Chondrocyte (in vitro differentiated cells): ENCODE data around the gene TRIM10. TPM values are rescaled to one million over a fixed set of nuclear protein-coding genes. Genes with fewer than 3 reads are reported as not detected.

Experiments
- DNase-seq: peaks from one replicate; pipeline ENCODE4 v3.0.0; 2021; ENCODE audit warnings: mixed read lengths, low spot score
- H3K27ac Mint-ChIP-seq: one replicate; pipeline ENCODE4 v1.8.0; 2021; ENCODE audit warnings: mild to moderate bottlenecking, moderate library complexity, mixed read lengths; ENCODE audit not compliant: unreplicated experiment
- H3K27me3 Mint-ChIP-seq: 2 replicates; pipeline ENCODE4 v1.8.0; 2021; ENCODE audit warnings: low read depth, mixed read lengths
- H3K36me3 Mint-ChIP-seq: 2 replicates; pipeline ENCODE4 v1.8.0; 2021; ENCODE audit warnings: low read depth, mixed read lengths
- H3K4me1 Mint-ChIP-seq: 2 replicates; pipeline ENCODE4 v1.8.0; 2021; ENCODE audit warnings: low read depth, mild to moderate bottlenecking, mixed read lengths
- H3K4me3 Mint-ChIP-seq: one replicate; pipeline ENCODE4 v1.8.0; 2021; ENCODE audit warnings: mild to moderate bottlenecking, moderate library complexity, mixed read lengths; ENCODE audit not compliant: unreplicated experiment
- H3K9me3 Mint-ChIP-seq: 2 replicates; pipeline ENCODE4 v1.8.0; 2021; ENCODE audit warnings: low read depth, mixed read lengths
- total RNA-seq: library from RNA; stranded (reverse); gene quantifications from 3 replicates; pipeline ENCODE4 v1.2.1, GENCODE V29; 2021
- TF ChIP-seq, protein P1 (sequence below): fragments of 200-600 bp; sonication (generic); IDR thresholded peaks from 2 replicates; pipeline ENCODE4 v1.5.0; 2021; ENCODE audit warnings: antibody characterized with exemption, mild to moderate bottlenecking, moderate library complexity

TRIM10 gene
- total RNA-seq, 1 donor from 2014 or later = not detected

- Mint-ChIP-seq H3K36me3 (no peaks in the 10 kb centered on the region), H3K27ac (peak overlapping the region; percentile 84), H3K4me1 (peaks cover 29% of the 10 kb centered on the region), H3K9me3 (no peaks in the 10 kb centered on the region), H3K27me3 (peaks cover 3% of the 10 kb centered on the region), H3K4me3 (no peak overlapping the region)
- no peak for DNase-seq
- TF ChIP-seq, protein P1, sequence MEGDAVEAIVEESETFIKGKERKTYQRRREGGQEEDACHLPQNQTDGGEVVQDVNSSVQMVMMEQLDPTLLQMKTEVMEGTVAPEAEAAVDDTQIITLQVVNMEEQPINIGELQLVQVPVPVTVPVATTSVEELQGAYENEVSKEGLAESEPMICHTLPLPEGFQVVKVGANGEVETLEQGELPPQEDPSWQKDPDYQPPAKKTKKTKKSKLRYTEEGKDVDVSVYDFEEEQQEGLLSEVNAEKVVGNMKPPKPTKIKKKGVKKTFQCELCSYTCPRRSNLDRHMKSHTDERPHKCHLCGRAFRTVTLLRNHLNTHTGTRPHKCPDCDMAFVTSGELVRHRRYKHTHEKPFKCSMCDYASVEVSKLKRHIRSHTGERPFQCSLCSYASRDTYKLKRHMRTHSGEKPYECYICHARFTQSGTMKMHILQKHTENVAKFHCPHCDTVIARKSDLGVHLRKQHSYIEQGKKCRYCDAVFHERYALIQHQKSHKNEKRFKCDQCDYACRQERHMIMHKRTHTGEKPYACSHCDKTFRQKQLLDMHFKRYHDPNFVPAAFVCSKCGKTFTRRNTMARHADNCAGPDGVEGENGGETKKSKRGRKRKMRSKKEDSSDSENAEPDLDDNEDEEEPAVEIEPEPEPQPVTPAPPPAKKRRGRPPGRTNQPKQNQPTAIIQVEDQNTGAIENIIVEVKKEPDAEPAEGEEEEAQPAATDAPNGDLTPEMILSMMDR = no peak
Measured at GRCh38 chr6:30156262-30156599, 4.8 kb downstream of the TRIM10 start.

DNA sequence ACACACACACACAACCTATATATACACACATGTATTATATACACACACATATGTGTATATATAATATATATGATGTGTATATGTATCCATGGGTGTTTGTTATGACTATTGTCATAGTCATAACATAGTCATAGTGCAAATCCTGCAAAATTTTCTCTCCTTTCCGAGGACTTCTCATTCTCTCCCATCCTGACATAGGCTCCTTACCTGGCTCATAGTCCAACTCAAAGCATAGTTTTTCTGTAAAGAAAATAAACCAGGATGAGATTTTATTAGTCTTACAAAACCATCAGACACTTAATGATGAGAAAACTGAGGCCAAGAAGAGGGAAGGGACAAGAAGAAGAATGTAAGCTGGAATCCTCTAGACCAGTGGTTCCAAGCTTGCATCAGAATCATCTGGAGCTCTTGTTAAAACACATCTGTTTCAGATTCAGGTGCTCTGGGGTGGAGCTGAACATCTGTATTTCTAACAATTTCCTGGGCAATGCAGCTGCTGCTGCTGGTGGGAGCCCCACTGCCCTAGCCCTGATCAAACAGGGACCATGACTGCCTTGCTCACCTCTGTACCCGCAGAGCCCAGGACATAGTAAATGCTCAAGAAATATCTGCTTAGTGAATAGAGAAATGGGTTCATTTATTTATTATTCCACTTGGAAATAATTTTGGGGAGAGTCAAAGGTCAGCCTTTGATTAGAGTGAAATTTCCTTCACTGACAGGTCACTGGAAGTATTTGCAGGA, 5.3 kb downstream of the TRIM10 start:
- Mint-ChIP-seq H3K36me3 (no peaks in the 10 kb centered on the region), H3K4me3 (no peak overlapping the region), H3K27ac (peak overlapping the region; percentile 88), H3K9me3 (no peaks in the 10 kb centered on the region), H3K27me3 (peaks cover 3% of the 10 kb centered on the region), H3K4me1 (peaks cover 29% of the 10 kb centered on the region)
- no peak for DNase-seq
- TF ChIP-seq, protein P1 = no peak

DNA sequence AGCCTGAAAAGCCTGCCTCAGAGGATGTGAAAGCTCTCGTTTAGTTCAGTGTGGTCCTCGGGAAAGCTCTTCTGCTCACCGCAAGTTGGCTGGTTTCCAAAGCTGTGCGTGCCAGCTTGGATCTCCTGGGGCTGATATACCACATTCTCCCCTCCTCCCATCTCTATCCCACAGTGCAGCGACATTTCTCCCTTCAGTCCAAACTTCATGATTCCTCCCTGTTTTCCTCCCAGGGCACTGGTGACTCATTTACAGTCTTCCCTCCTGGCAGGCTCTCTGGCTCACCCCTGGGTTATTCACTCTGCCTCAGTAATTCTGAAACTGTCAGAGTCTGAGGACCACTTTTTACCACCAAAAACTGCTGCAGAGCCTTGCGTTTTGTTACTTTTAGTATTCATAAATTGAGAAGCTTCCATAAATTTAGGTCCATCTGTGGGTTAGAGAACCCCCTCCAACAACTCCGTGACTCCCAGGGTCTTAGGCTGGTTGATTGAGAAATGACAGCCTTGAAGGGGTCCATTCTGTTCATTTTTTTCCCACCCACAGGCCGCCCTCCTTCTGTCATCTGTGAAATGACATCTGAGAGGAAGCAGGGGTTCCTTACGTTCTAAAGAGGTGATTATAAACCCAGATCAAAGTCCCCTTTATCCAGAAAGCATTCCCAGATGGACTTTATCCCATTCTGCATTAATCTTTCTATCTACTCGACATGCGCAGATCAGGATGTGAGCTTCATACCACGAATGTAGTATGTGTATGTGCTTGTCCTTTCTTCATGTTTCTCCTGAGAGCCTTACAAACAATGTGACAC, 6.1 kb downstream of the TRIM10 start:
- peaks cover 34% of the 10 kb centered on the region for H3K4me1 Mint-ChIP-seq
- H3K9me3 Mint-ChIP-seq = no peaks in the 10 kb centered on the region
- H3K27ac Mint-ChIP-seq = peak overlapping the region; percentile 88
- peaks cover 3% of the 10 kb centered on the region for H3K27me3 Mint-ChIP-seq
- no peaks in the 10 kb centered on the region for H3K36me3 Mint-ChIP-seq
- TF ChIP-seq, protein P1 = no peak
- no peak for DNase-seq
- no peak overlapping the region for H3K4me3 Mint-ChIP-seq

DNA sequence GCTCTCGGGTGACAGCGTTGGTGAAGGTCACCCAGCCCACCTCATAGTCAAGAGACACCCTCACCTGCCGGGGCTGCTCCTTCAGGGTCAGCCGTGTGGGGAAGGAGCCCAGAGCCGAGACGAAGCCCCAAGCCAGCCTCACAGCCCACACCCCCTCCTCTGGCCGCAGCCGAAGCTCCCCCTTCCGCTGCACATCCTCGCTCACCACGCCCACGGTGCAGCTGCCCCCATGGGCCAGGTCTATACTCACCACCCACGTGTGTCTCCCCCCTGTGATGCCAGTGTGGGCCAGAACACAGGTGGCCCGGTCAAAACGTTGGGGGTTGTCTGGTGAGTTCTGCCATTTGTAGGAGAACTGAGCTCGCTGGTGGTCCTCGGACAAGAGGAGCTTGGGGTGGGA, 7.0 kb downstream of the TRIM10 start:
- Mint-ChIP-seq H3K9me3 (no peaks in the 10 kb centered on the region), H3K27me3 (peaks cover under 1% of the 10 kb centered on the region)
- TF ChIP-seq, protein P1 = no peak

DNA sequence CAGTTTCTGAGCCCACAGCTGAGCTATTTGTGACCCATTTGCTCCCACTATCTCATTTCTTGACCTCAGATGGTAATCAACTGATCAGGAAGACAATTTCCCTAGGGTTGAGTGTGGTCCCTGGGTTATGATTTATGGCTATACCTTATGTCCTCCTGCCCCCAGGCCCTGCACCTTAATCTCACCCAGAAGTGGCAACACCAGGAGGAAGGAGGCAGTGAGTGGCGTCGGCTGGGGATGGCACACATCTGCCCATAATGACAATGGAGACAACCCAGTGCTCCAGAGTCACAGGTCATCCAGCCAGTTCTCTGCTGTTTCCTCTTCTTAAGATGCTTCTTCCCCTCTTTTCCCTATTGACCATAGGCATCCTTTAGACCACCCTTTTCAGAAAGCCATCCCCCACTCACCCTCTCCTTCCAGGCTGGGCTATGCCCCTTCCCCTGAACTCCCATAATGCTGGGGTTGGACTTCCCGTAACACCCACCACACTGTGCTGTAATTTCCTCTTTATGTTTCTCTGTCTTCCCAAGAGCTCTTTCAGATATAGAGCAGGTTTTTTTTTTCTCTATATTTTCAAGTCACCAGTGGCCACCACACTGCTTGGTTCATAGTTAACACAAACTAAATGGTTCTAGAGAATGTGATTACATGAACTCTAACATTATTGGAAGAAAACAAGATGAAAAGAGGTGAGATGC, 8.0 kb downstream of the TRIM10 start:
- Mint-ChIP-seq H3K4me1 (peaks cover 38% of the 10 kb centered on the region), H3K4me3 (no peak overlapping the region), H3K9me3 (no peaks in the 10 kb centered on the region), H3K27me3 (no peaks in the 10 kb centered on the region), H3K27ac (no peak overlapping the region), H3K36me3 (no peaks in the 10 kb centered on the region)
- no peak for DNase-seq
- TF ChIP-seq, protein P1 = no peak

More for the DNA sequence above, 7.0 kb downstream of the TRIM10 start:
- DNase-seq = no peak
- no peak overlapping the region for H3K4me3 Mint-ChIP-seq
- H3K4me1 Mint-ChIP-seq = peaks cover 38% of the 10 kb centered on the region
- no peaks in the 10 kb centered on the region for H3K36me3 Mint-ChIP-seq
- no peak overlapping the region for H3K27ac Mint-ChIP-seq
